ENCODE data around the gene SEMA3B. TPM values are rescaled to one million over a fixed set of nuclear protein-coding genes. Genes with fewer than 3 reads are reported as not detected.

Gene SEMA3B
- total and polyA plus RNA-seq, 2 of the 4 experiments (the other 2 are of a cell fraction): 4.3 to 29.3 TPM

DNA sequence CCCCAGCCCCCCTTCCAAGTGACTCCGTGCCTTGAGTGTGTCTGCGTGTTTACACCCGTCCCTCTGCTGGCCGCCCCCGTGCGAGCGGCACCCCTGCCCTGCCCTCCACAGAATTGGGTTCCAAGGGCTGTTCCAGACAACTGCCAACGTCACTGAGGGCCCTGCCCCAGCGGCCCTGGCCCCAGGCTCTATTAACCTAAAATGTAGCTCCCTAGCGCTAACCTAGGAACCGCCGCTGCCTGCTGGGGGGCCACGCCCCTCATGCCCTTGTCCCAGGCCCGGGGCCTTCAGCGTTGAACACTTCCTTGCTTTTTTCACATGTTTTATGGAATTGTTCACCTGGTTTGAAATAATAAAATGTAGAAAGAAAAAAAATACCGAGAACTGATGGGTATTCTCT lies 10.0 kb upstream of the SEMA3B start:
- in situ Hi-C loops (cut with MboI; ENCODE audit: low sequenced_read_pairs) (no loop called here), intact Hi-C loops (cut with micrococcal nuclease) (no loop called here), dilution Hi-C loops (cut with HindIII; ENCODE audit: low sequenced_read_pairs, unreplicated experiment) (no loop called here)
- CTCF ChIA-PET: interaction anchor here (1.2 to 1.6 kb wide), 3 partner anchors 11 to 75 kb away, joined by 3 to 4 read pairs (median 3); no protein-coding TSS in a partner anchor
- no peak overlapping the region for H2AFZ ChIP-seq (replicated peaks; ENCODE audit: low read length, poor library complexity)
- H3K79me1 ChIP-seq (ENCODE audit: low read depth in 1 of 2, low read length in 2 of 2): peaks cover 20 to 71% of the 10 kb centered on the region in 2 experiments
- 87% methylated on average over 9 of the region's 16 CpGs; no CpG with 5 or more reads in 1 of the 2 experiments for WGBS, 2 experiments (ENCODE audit: extremely low coverage in 2 of 2, insufficient read length in 1 of 2)
- no peak for ATAC-seq (ENCODE audit: low read depth)
- H3K4me2 ChIP-seq (ENCODE audit: low read depth, low read length): no peak overlapping the region
- DNase-seq: no peak
- H3K4ac ChIP-seq (ENCODE audit: low read depth, low read length): no peak overlapping the region
- no peak overlapping the region for H2BK20ac ChIP-seq (ENCODE audit: low read depth, low read length)
- no peak overlapping the region for H2BK5ac ChIP-seq (ENCODE audit: low read depth, low read length, poor library complexity, severe bottlenecking)
- H4K20me1 ChIP-seq (ENCODE audit: insufficient read depth, low read length): peaks cover 23% of the 10 kb centered on the region; the same call in 1 of the 2 replicates
- TF ChIP-seq SMC3 (IDR thresholded peaks at IDR 0.05; ENCODE audit: low read depth, low read length) (no peak), CEBPB (IDR thresholded peaks at IDR 0.05; ENCODE audit: low read depth, low read length) (no peak), BHLHE40 (IDR thresholded peaks at IDR 0.05; ENCODE audit: low read depth, low read length) (no peak)
- TF ChIP-seq, protein P1, sequence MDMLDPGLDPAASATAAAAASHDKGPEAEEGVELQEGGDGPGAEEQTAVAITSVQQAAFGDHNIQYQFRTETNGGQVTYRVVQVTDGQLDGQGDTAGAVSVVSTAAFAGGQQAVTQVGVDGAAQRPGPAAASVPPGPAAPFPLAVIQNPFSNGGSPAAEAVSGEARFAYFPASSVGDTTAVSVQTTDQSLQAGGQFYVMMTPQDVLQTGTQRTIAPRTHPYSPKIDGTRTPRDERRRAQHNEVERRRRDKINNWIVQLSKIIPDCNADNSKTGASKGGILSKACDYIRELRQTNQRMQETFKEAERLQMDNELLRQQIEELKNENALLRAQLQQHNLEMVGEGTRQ (IDR thresholded peaks at IDR 0.05; ENCODE audit: low read depth, low read length): no peak
- H3K36me3 ChIP-seq (ENCODE audit: control insufficient read depth, insufficient read depth, low read length): peaks cover 36% of the 10 kb centered on the region
- H4K8ac ChIP-seq (ENCODE audit: low read depth in 2 of 2, low read length in 2 of 2): no peak overlapping the region
- H3K18ac ChIP-seq (ENCODE audit: low read depth, low read length): no peak overlapping the region
- POLR2A ChIA-PET (ENCODE audit: unreplicated experiment): no interaction called here
- no peak overlapping the region for H3K14ac ChIP-seq (replicated peaks; ENCODE audit: low read depth, low read length)
- peaks cover 22% of the 10 kb centered on the region for H3K4me1 ChIP-seq (ENCODE audit: control insufficient read depth, insufficient read depth, low read length)
- no peak overlapping the region for H3K9ac ChIP-seq (ENCODE audit: low read depth, low read length)
- no peak overlapping the region for H3K23ac ChIP-seq (ENCODE audit: low read depth, low read length)
- H3K9me1 ChIP-seq (ENCODE audit: insufficient read depth, low read length): peaks cover 9% of the 10 kb centered on the region; the same call in 1 of the 2 replicates
- no peak overlapping the region for H4K5ac ChIP-seq (ENCODE audit: low read depth, low read length)
- H2AK5ac ChIP-seq (ENCODE audit: low read depth, low read length): no peak overlapping the region
- no peaks in the 10 kb centered on the region for H3K9me3 ChIP-seq (ENCODE audit: control insufficient read depth, insufficient read depth, low read length)
- no peak overlapping the region for H3K56ac ChIP-seq (ENCODE audit: extremely low read depth, insufficient read depth, low read length)
- no peak overlapping the region for H3K27ac ChIP-seq (ENCODE audit: insufficient read depth, low read length)
- no TSS peak for BruUV-seq (replicated peaks)
- H3K4me3 ChIP-seq (ENCODE audit: insufficient read depth, low read depth, low read length): no peak overlapping the region
- H2BK15ac ChIP-seq (ENCODE audit: low read depth, low read length): no peak overlapping the region
- no peak overlapping the region for H2AK9ac ChIP-seq (replicated peaks; ENCODE audit: low read depth, low read length, poor library complexity)
- no peak overlapping the region for H2BK120ac ChIP-seq (ENCODE audit: low read depth, low read length)
- no peaks in the 10 kb centered on the region for H3K27me3 ChIP-seq (ENCODE audit: control insufficient read depth, insufficient read depth, low read length)
- no peak overlapping the region for H4K91ac ChIP-seq (ENCODE audit: insufficient read depth, low read depth, low read length)
